DOHH2 (cell line): ENCODE results near the gene NFIA.

Source experiments
- H3F3A ChIP-seq: fragments of 200-600 bp; sonication (generic), shearing (Covaris generic); 2 replicates; pipeline ENCODE4 v1.6.0; 2016; ENCODE audit warnings: antibody characterized with exemption, mild to moderate bottlenecking; ENCODE audit not compliant: control insufficient read depth, insufficient read depth
- H3K27ac ChIP-seq: fragments of 200-600 bp; sonication (generic); 2 replicates; pipeline ENCODE4 v1.5.1; 2014; ENCODE audit warnings: low read depth, mild to moderate bottlenecking, low read length, moderate library complexity
- H3K27me3 ChIP-seq: fragments of 200-600 bp; sonication (generic); 2 replicates; pipeline ENCODE4 v1.6.1; 2014; ENCODE audit warnings: mild to moderate bottlenecking, low read length, mixed read lengths; ENCODE audit not compliant: control insufficient read depth
- H3K36me3 ChIP-seq: fragments of 200-600 bp; sonication (generic); 2 replicates; pipeline ENCODE4 v1.6.1; 2014; ENCODE audit warnings: mild to moderate bottlenecking, low read length, moderate library complexity, mixed read lengths; ENCODE audit not compliant: control insufficient read depth
- H3K4me1 ChIP-seq: fragments of 200-600 bp; sonication (generic); 2 replicates; pipeline ENCODE4 v1.6.1; 2014; ENCODE audit warnings: mild to moderate bottlenecking, low read length, mixed read lengths; ENCODE audit not compliant: control insufficient read depth
- H3K4me2 ChIP-seq: fragments of 200-600 bp; sonication (generic); 2 replicates; pipeline ENCODE4 v1.6.0; 2014; ENCODE audit warnings: mild to moderate bottlenecking, low read length, moderate library complexity
- H3K4me3 ChIP-seq: fragments of 200-600 bp; sonication (generic); 2 replicates; pipeline ENCODE4 v1.5.1; 2014; ENCODE audit warnings: mild to moderate bottlenecking, low read length, mixed read lengths
- H3K79me2 ChIP-seq: fragments of 200-600 bp; sonication (generic); 2 replicates; pipeline ENCODE4 v1.6.1; 2014; ENCODE audit warnings: mild to moderate bottlenecking, low read length, mixed read lengths; ENCODE audit not compliant: control insufficient read depth
- H3K9me2 ChIP-seq: fragments of 200-600 bp; sonication (generic); replicated peaks from 2 replicates; pipeline ENCODE4 v1.6.1; 2014; ENCODE audit warnings: mild to moderate bottlenecking, low read length, mixed read lengths; ENCODE audit not compliant: control insufficient read depth
- H3K9me3 ChIP-seq: fragments of 200-600 bp; sonication (generic); 2 replicates; pipeline ENCODE4 v1.6.1; 2014; ENCODE audit warnings: antibody characterized with exemption, low read length, mixed read lengths; ENCODE audit not compliant: control insufficient read depth, insufficient read depth
- H4K20me1 ChIP-seq: fragments of 200-600 bp; sonication (generic); 2 replicates; pipeline ENCODE4 v1.6.0; 2014; ENCODE audit warnings: low read depth, mild to moderate bottlenecking, antibody characterized with exemption, low read length, moderate library complexity; ENCODE audit not compliant: control insufficient read depth, insufficient read depth
- EZH2phosphoT487 ChIP-seq: fragments of 200-600 bp; sonication (generic); IDR thresholded peaks from 2 replicates; pipeline ENCODE4 v1.6.1; 2017; ENCODE audit warnings: borderline replicate concordance, mild to moderate bottlenecking, antibody characterized with exemption, low read length, moderate library complexity, mixed read lengths
- TF ChIP-seq, protein P1 (sequence below): fragments of 200-600 bp; sonication (generic); IDR thresholded peaks from one replicate; pipeline ENCODE4 v1.5.1; 2014; ENCODE audit warnings: antibody characterized with exemption, mild to moderate bottlenecking, low read depth, low read length; ENCODE audit not compliant: poor library complexity, severe bottlenecking

NFIA gene

GRCh38 chr1:61270107-61270506, 187.7 kb downstream of the NFIA start:
- Histone ChIP-seq H4K20me1 (no peaks in the 10 kb centered on the region), H3K79me2 (no peaks in the 10 kb centered on the region; the same call in 1 of the 2 replicates), H3K4me2 (no peak overlapping the region), H3K4me1 (peaks cover 5% of the 10 kb centered on the region), H3K4me3 (no peak overlapping the region), H3K27me3 (no peaks in the 10 kb centered on the region), H3K36me3 (no peaks in the 10 kb centered on the region), H3K9me3 (no peaks in the 10 kb centered on the region), H3K27ac (no peak overlapping the region), H3K9me2 (no peaks in the 10 kb centered on the region), H3F3A (no peaks in the 10 kb centered on the region)
- TF ChIP-seq, protein P1, sequence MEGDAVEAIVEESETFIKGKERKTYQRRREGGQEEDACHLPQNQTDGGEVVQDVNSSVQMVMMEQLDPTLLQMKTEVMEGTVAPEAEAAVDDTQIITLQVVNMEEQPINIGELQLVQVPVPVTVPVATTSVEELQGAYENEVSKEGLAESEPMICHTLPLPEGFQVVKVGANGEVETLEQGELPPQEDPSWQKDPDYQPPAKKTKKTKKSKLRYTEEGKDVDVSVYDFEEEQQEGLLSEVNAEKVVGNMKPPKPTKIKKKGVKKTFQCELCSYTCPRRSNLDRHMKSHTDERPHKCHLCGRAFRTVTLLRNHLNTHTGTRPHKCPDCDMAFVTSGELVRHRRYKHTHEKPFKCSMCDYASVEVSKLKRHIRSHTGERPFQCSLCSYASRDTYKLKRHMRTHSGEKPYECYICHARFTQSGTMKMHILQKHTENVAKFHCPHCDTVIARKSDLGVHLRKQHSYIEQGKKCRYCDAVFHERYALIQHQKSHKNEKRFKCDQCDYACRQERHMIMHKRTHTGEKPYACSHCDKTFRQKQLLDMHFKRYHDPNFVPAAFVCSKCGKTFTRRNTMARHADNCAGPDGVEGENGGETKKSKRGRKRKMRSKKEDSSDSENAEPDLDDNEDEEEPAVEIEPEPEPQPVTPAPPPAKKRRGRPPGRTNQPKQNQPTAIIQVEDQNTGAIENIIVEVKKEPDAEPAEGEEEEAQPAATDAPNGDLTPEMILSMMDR: no peak
- no peak for TF ChIP-seq EZH2phosphoT487

DNA sequence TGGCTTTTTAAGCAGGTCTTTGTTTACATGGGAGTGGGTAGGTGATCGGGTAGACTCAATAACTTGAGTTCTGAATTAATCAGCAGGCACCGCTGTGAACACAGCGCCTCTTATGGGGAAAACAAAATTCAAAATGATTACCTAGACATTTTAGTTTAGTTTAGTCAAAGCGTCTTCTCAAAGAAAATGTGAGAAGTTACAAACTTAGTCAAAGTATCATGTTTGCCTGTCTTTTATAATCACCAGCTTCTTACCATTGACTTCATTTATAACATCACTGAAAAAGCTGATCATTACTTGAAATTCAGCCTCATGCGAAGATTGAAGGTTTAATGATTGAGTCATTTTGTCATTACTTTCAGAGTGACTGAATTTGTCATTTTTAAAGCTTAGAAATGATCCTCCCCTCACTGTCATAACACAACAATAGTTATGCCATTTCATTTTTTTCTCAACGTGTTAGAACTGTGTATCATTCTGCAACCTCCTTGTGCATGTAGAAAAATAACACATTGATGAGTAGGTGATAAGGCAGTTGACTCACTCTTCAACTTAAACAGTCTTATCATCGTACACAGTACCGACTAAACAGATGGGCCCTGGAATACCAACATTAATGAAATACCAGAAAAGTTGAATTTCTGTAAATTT, 188.5 kb downstream of the NFIA start:
- Histone ChIP-seq H3K79me2 (no peaks in the 10 kb centered on the region; the same call in 1 of the 2 replicates), H3K27ac (no peak overlapping the region), H4K20me1 (no peaks in the 10 kb centered on the region), H3K4me2 (no peak overlapping the region), H3K9me3 (no peaks in the 10 kb centered on the region), H3K4me1 (peaks cover 5% of the 10 kb centered on the region), H3K36me3 (no peaks in the 10 kb centered on the region), H3K27me3 (no peaks in the 10 kb centered on the region), H3F3A (no peaks in the 10 kb centered on the region), H3K4me3 (no peak overlapping the region), H3K9me2 (no peaks in the 10 kb centered on the region)
- no peak for TF ChIP-seq EZH2phosphoT487
- TF ChIP-seq, protein P1: no peak

- Histone ChIP-seq H3K79me2 (no peaks in the 10 kb centered on the region; the same call in 1 of the 2 replicates), H3K4me2 (no peak overlapping the region), H3K27ac (no peak overlapping the region), H3K27me3 (no peaks in the 10 kb centered on the region), H3K4me1 (peaks cover 5% of the 10 kb centered on the region), H3K9me2 (no peaks in the 10 kb centered on the region), H3K36me3 (no peaks in the 10 kb centered on the region), H3F3A (no peaks in the 10 kb centered on the region), H4K20me1 (no peaks in the 10 kb centered on the region), H3K4me3 (no peak overlapping the region), H3K9me3 (no peaks in the 10 kb centered on the region)
- no peak for TF ChIP-seq EZH2phosphoT487
- TF ChIP-seq, protein P1: no peak
These were observed 189.0 kb downstream of the NFIA start for GRCh38 chr1:61271412-61271789.
